T-helper 2 cell treated with Interferon-gamma antibody and Interleukin-4, amounts not matched to agents 5 μg/mL and 100 μg/mL, for 36 hours (primary cell): Measurements from ENCODE around the gene GMDS.
"Not testable (repeated sequence)": the region's sequence is repeated elsewhere in the genome, so short reads cannot be mapped to it uniquely, and the experiment has no call there.

ENCODE experiments used
- DNase-seq: peaks from one replicate; pipeline ENCODE4 v3.0.0; 2021; ENCODE audit warnings: low spot score
- H3K27ac Mint-ChIP-seq: one replicate; pipeline ENCODE4 v1.8.0; 2021; ENCODE audit warnings: mild to moderate bottlenecking, mixed read lengths
- H3K27me3 Mint-ChIP-seq: one replicate; pipeline ENCODE4 v1.8.0; 2021; ENCODE audit warnings: low read depth, mixed read lengths
- H3K36me3 Mint-ChIP-seq: one replicate; pipeline ENCODE4 v1.8.0; 2021; ENCODE audit warnings: low read depth, mixed read lengths
- H3K4me1 Mint-ChIP-seq: one replicate; pipeline ENCODE4 v1.8.0; 2021; ENCODE audit warnings: low read depth, mixed read lengths
- H3K4me3 Mint-ChIP-seq: one replicate; pipeline ENCODE4 v1.8.0; 2022; ENCODE audit warnings: mild to moderate bottlenecking, moderate library complexity, mixed read lengths
- H3K9me3 Mint-ChIP-seq: one replicate; pipeline ENCODE4 v1.8.0; 2021; ENCODE audit warnings: mixed read lengths

GMDS gene

GRCh38 chr6:1759870-1760269 lies 485.5 kb downstream of the GMDS start:
- Mint-ChIP-seq H3K27ac (no peak overlapping the region), H3K4me1 (no peaks in the 10 kb centered on the region), H3K9me3 (no peaks in the 10 kb centered on the region)

GRCh38 chr6:1758076-1758679 lies 487.2 kb downstream of the GMDS start:
- H3K4me1 Mint-ChIP-seq: no peaks in the 10 kb centered on the region
- no peak overlapping the region for H3K4me3 Mint-ChIP-seq
- no peak overlapping the region for H3K27ac Mint-ChIP-seq
- no peak for DNase-seq
- H3K27me3 Mint-ChIP-seq: no peaks in the 10 kb centered on the region
- peaks cover 6% of the 10 kb centered on the region for H3K9me3 Mint-ChIP-seq
- no peaks in the 10 kb centered on the region for H3K36me3 Mint-ChIP-seq

More at GRCh38 chr6:1759870-1760269, 485.5 kb downstream of the GMDS start:
- Mint-ChIP-seq H3K27me3 (no peaks in the 10 kb centered on the region), H3K4me3 (no peak overlapping the region), H3K36me3 (no peaks in the 10 kb centered on the region)
- no peak for DNase-seq

- Mint-ChIP-seq H3K9me3 (peaks cover 10% of the 10 kb centered on the region), H3K27ac (no peak overlapping the region), H3K27me3 (no peaks in the 10 kb centered on the region), H3K36me3 (no peaks in the 10 kb centered on the region), H3K4me3 (no peak overlapping the region), H3K4me1 (no peaks in the 10 kb centered on the region)
- DNase-seq: no peak
Measured at GRCh38 chr6:1757131-1757530, 488.3 kb downstream of the GMDS start.

GRCh38 chr6:1756472-1757129 lies 488.8 kb downstream of the GMDS start:
- Mint-ChIP-seq H3K27ac (no peak overlapping the region), H3K9me3 (peaks cover 10% of the 10 kb centered on the region), H3K36me3 (no peaks in the 10 kb centered on the region), H3K4me1 (no peaks in the 10 kb centered on the region), H3K27me3 (no peaks in the 10 kb centered on the region), H3K4me3 (no peak overlapping the region)
- DNase-seq: no peak

GRCh38 chr6:1751063-1751462 lies 494.3 kb downstream of the GMDS start:
- not testable (repeated sequence) for DNase-seq, H3K27ac Mint-ChIP-seq, H3K36me3 Mint-ChIP-seq, H3K4me1 Mint-ChIP-seq, H3K9me3 Mint-ChIP-seq, H3K27me3 Mint-ChIP-seq, H3K4me3 Mint-ChIP-seq

GRCh38 chr6:1749041-1749440 lies 496.4 kb downstream of the GMDS start:
- Mint-ChIP-seq H3K27me3 (no peaks in the 10 kb centered on the region), H3K4me3 (no peak overlapping the region), H3K36me3 (no peaks in the 10 kb centered on the region), H3K9me3 (peaks cover 10% of the 10 kb centered on the region), H3K4me1 (no peaks in the 10 kb centered on the region), H3K27ac (no peak overlapping the region)
- DNase-seq: no peak

- H3K4me1 Mint-ChIP-seq: no peaks in the 10 kb centered on the region
- no peaks in the 10 kb centered on the region for H3K27me3 Mint-ChIP-seq
- DNase-seq: no peak
Measured at GRCh38 chr6:1747531-1747930, 497.9 kb downstream of the GMDS start.

GRCh38 chr6:1747003-1747402 lies 498.4 kb downstream of the GMDS start:
- DNase-seq: no peak
- H3K4me1 Mint-ChIP-seq: no peaks in the 10 kb centered on the region
- no peak overlapping the region for H3K4me3 Mint-ChIP-seq
- H3K36me3 Mint-ChIP-seq: no peaks in the 10 kb centered on the region
- no peak overlapping the region for H3K27ac Mint-ChIP-seq
- no peaks in the 10 kb centered on the region for H3K27me3 Mint-ChIP-seq
- no peaks in the 10 kb centered on the region for H3K9me3 Mint-ChIP-seq

More at GRCh38 chr6:1747531-1747930, 497.9 kb downstream of the GMDS start:
- Mint-ChIP-seq H3K4me3 (no peak overlapping the region), H3K36me3 (no peaks in the 10 kb centered on the region), H3K27ac (no peak overlapping the region), H3K9me3 (no peaks in the 10 kb centered on the region)

- H3K36me3 Mint-ChIP-seq: no peaks in the 10 kb centered on the region
- no peak for DNase-seq
- no peaks in the 10 kb centered on the region for H3K9me3 Mint-ChIP-seq
- H3K27ac Mint-ChIP-seq: no peak overlapping the region
- H3K27me3 Mint-ChIP-seq: no peaks in the 10 kb centered on the region
- no peaks in the 10 kb centered on the region for H3K4me1 Mint-ChIP-seq
- no peak overlapping the region for H3K4me3 Mint-ChIP-seq
Measured at GRCh38 chr6:1745814-1746213, 499.6 kb downstream of the GMDS start.

- DNase-seq: no peak
- no peak overlapping the region for H3K27ac Mint-ChIP-seq
- H3K27me3 Mint-ChIP-seq: no peaks in the 10 kb centered on the region
- no peaks in the 10 kb centered on the region for H3K36me3 Mint-ChIP-seq
- no peaks in the 10 kb centered on the region for H3K9me3 Mint-ChIP-seq
- no peak overlapping the region for H3K4me3 Mint-ChIP-seq
- H3K4me1 Mint-ChIP-seq: no peaks in the 10 kb centered on the region
Measured at GRCh38 chr6:1744543-1744942, 500.9 kb downstream of the GMDS start.

GRCh38 chr6:1739680-1740079 lies 505.7 kb downstream of the GMDS start:
- no peaks in the 10 kb centered on the region for H3K36me3 Mint-ChIP-seq
- H3K9me3 Mint-ChIP-seq: no peaks in the 10 kb centered on the region
- H3K4me3 Mint-ChIP-seq: no peak overlapping the region
- no peaks in the 10 kb centered on the region for H3K27me3 Mint-ChIP-seq
- H3K27ac Mint-ChIP-seq: no peak overlapping the region
- H3K4me1 Mint-ChIP-seq: no peaks in the 10 kb centered on the region
- no peak for DNase-seq

GRCh38 chr6:1739220-1739619 lies 506.2 kb downstream of the GMDS start:
- no peak overlapping the region for H3K4me3 Mint-ChIP-seq
- no peaks in the 10 kb centered on the region for H3K36me3 Mint-ChIP-seq

GRCh38 chr6:1738558-1739081 lies 506.8 kb downstream of the GMDS start:
- Mint-ChIP-seq H3K27me3 (no peaks in the 10 kb centered on the region), H3K9me3 (no peaks in the 10 kb centered on the region), H3K4me1 (no peaks in the 10 kb centered on the region), H3K4me3 (no peak overlapping the region), H3K27ac (no peak overlapping the region), H3K36me3 (no peaks in the 10 kb centered on the region)
- DNase-seq: no peak

More at GRCh38 chr6:1739220-1739619, 506.2 kb downstream of the GMDS start:
- Mint-ChIP-seq H3K9me3 (no peaks in the 10 kb centered on the region), H3K4me1 (no peaks in the 10 kb centered on the region), H3K27me3 (no peaks in the 10 kb centered on the region), H3K27ac (no peak overlapping the region)
- no peak for DNase-seq

- Mint-ChIP-seq H3K4me3 (no peak overlapping the region), H3K27me3 (no peaks in the 10 kb centered on the region), H3K36me3 (no peaks in the 10 kb centered on the region), H3K4me1 (no peaks in the 10 kb centered on the region), H3K27ac (no peak overlapping the region), H3K9me3 (no peaks in the 10 kb centered on the region)
- no peak for DNase-seq
Measured at GRCh38 chr6:1737463-1738311, 507.7 kb downstream of the GMDS start.
